NCI-H2196 treated with DMSO at 0.1 percent for 48 hours (cell line): ENCODE results near the gene RNF224.

Source experiments
- DNase-seq: peaks from one replicate; lab custom pipeline; 2025; ENCODE audit not compliant: unreplicated experiment; lab: John Stamatoyannopoulos, UW

Gene RNF224

DNA sequence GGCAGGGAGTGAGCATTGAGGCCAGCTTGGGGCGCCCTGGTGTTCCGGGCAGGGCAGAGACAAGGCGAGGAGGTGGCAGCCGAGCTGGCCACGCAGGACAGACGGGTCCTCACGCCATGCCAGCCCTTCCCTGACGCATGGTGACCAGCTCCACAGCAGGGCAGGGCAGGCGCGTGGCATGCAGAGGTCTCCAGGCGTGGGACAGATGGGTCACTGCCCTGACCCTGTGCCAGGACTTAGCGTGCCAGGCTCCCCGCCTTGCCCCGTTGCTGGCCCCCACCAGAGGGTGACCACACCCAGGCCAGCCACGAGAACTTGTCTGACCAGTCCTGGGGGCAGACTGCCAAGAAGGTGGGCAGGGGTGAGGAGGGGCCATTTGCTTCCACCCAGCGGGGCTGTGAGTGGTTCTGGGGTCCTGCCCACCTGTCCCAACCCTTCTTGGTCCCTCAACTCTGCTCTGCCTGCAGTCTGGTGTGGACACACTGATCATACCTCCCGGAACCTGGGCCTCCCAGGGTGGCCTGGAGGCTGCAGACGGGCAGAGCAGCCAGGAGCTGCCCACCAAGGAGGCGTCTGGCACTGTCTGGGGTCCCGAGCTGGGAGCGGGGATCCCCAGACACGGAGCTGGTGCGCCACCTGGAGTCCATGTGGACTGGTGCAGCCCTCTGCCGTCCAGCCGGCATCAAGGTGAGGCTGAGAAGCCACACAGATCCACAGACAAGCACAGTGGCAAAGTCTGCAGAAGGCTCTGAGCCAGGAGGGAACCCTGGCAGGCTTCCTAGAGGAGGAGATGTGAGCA, at the start of gene RNF224:
TSS of gene RNF224 (plus strand) at position 449 of the 799 bp plus-strand sequence. CDS start 834 bp downstream, outside the sequence.
- peak; percentile 59 for DNase-seq

DNA sequence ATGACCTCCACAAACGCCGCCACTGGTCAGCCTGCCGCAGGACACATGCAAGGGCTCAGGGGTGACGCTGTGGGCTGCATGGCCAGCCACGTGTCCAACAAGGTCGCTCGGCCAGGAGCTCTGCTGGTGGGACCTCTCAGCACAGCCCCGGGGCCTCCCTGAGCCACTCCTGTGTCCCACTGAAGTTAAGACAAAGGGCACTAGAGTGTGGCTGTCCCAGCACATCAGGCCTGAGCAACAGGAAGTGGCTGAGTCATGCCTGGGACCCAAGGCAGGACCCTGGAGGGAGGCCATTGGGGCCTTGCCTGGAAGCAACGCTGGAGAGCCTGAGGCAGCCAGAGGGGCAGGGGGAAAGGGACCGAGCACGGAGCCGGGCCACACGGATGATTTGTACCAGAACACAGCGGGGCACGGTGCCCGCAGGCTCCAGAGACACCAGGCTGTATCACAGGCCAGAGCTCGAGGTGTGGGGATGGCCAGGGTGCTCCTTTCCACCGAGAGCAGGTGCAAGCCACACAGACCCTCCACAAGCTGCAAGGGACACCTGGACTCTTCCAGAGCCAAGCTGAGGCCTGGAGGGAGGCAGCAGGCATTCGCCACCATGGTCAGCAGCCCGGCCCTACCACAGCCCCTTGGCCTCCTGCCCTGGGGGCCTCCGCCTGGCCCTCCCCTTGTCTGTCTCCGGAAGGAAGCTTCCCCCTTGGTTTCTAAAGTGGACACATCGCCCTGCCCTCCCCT, 48.9 kb upstream of the RNF224 start:
- no peak for DNase-seq

DNA sequence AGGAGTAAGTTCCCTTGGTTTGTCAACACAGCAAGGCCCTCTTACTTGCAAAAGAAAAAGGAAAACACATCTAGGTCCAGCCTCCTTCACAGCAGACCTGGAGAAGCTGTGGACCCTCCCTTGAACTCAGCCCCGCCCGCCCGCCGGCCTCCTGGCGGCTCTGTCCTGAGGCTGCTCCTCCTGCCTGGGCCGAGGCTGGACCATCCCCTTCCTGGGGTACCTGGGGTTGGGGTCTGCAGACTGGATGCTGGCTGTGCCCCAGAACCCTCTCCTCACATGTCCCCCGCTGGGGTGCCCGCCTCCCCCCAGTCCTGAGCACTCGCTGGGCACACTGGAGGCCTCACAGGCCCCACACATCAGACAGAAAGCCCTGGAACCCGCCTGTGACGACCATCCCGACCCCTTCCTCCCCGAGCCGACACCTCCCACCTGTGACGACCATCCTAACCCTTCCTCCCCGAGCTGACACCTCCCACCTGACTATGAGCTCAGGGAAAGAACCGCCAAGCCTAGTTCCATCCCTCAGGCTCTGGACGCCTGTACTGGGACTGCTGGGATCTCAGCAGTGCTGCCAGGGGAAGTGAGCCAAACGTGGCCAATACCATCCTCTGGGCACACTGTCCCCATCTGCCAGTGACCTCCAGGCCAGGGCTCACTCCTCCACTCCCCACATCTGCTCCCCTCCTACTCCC, 48.2 kb upstream of the RNF224 start:
- DNase-seq: no peak

DNA sequence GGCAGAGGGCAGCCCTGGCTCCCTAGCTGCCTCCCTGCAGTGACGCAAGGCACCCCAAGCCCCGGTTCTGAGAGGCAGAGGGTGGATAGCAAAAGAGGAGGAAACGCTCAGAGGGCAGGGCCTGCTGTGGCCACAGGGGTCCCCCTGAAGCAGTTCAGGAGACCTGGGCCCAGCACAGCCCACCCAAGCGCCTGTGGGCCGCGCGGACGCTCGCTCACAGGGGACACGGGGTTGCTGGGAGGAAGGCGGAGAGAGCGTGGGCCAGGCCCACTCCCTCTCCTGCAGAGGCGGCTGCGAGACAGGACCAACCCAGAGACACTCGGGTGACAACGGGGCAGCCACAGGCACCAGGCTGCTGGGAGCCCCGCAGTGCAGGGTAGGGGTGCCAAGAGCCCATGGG, 47.5 kb upstream of the RNF224 start:
- no peak for DNase-seq

DNA sequence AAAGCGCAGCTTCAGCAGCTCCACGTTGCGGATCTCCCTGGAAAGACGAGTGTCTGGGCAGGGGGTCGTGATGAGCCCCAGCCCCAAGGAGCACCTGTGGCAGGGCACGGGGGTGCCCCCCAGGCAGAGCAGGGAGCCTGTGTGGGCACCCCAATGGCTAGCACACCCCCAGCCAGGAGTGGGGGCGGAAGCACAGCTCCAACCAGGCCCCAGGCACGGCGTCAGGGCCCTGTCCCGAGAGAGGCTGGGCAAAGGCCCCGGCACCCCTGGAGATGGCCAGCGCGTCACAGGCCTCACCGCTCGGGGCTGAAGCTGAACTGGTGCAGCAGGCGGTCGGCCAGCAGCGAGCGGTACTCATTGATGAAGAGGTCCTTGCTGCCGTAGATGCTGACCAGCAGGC, 46.8 kb upstream of the RNF224 start:
- DNase-seq: no peak

DNA sequence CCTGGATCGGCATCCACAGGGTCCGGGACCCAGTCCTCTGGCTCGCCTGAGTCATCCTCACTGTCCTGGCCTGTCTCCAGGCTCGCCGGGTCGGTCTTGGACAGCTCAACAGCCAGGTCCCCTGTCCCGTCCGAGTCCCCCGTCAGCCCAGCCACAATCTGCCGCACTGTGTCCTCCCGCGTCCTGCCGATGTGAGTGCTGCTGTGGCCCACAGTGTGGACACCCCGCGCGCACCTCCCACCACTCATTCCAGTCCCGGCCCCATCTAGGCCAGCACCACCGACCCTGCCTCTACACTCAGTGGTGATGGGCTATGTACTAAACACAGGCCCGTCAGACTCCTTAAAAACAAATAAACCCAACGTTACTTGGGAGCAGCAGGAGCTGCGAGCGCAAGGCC, 45.6 kb upstream of the RNF224 start:
- no peak for DNase-seq

DNA sequence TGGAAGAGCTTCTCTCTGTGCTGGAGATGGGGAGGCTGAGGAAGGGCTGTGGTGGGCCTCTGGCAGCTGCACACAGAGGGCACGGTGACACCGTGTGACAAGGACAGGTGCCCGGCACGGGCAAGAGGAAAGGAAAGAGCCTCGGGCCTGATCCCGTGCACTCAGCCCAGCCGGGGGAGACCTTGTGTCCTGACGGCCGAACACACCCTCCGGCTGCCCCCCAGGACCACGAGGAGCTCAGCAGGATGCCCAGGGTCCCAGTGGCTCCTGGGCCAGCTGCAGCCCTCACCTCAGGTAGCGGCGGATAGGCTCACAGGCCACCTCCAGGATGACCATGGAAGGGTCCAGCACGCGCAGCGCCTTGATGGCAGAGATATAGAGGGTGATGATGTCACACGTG, 44.5 kb upstream of the RNF224 start:
- no peak for DNase-seq

DNA sequence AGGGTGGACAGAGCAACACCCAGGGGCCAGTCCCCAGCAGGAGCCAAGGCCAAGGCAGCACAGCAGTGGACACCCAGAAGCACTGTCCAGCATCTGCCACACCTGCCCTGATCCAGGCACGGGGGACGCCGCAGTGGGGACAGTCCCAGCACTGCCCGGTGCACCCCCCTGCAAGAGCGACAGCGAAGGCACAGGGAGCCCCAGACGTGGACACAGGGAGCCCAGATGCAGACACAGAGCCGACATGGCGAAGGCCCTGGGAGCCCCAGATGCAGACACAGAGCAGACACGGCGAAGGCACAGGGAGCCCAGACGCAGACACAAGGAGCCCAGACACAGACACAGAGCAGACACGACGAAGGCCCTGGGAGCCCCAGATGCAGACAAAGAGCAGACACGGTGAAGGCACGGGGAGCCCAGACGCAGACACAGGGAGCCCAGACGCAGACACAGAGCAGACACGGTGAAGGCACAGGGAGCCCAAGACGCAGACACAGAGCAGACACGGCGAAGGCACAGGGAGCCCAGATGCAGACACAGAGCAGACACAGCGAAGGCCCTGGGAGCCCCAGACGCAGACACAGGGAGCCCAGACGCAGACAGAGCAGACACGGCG, 43.2 kb upstream of the RNF224 start:
- no peak for DNase-seq

DNA sequence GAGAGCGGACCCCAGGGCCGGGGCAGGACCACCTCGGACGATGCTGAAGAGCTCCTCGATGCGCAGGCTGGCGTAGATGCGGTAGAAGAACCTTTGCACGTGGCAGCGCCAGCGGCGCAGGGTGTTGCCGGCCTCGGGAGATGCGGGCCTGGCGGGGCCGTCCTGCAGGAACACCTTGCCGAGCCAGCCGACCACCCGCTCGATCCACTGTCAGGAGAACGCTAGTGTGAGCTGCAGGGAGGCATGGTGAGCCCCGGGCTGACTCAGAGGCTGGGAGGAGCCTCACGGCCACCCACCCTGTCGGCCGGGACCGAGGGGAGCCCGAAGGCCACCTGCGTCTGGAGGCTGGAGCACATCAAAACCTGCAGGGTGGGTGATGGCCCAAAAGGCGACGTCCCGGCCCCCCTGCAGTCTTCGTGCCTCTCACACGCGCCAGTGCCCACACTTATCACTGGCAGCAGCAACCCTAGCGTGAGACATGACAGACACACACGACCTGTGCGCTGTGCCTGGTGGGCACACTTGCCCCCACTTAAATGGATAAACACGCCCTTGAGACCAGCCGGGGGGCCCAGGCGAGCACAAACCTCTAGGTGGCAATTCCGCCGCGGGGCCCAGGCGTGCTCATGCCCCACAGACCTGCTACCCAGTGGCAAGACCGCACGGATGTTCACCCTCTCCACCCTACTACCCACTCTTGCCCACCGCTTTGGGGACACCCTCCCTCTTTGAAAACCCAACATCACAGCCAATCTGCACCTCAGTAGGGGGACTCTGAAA, 42.2 kb upstream of the RNF224 start:
- no peak for DNase-seq

DNA sequence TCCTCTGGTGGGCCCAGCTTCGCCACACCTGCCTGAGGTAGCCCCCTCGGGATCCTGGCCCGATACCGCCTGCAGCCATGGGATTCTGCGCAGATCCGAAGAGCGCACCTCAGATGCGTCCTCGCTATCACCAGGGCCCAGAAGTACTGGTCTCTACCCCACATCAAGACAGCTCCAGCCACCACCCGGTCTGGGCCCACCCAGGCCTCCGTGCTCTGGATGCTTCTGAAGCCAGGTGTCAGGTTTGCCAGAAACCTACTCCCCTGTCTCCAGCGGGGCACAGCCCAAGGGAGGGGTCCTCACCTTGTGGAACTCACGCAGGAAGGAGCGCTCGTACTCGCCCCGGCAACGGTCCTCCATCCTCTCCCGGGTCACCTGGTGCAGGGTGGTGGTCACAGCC, 41.4 kb upstream of the RNF224 start:
- no peak for DNase-seq

DNA sequence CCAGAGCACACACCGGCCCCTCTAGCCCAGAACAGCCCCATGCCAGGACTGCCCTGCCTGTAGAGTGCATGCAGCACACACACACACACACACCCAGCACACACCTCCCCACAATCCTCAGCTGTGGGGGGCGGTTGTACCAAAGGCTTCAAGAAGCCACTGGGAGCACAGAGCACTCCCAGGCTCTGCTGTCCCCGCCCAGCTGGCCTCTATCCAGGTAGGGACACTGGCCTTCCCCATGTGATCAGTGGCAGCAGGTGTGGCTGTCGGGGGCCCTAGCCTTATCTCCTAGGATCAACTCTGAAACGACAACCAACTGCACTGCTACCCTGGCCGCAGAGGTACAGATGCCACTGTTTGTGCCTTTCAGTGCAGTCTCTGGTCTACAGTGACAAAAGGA, 40.9 kb upstream of the RNF224 start:
- no peak for DNase-seq

DNA sequence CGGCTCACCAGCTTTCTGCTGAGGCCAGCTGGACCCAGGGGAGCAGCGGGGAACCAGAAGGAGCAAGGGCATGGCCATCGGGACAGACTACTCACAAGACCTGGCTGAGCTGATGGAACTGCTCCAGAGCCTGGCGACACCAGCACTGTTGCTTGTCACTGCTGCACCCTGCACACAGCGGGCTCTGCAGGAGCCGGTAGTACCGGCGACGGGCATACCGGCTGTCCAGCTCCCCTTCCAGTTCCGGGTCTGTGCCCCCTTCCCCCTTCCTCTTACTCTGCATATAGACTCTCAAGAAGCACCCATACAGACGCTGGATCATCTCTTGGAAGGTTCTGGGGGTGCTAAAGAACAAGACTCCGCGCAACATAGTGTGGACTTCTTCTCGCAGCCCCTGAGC, 39.9 kb upstream of the RNF224 start:
- DNase-seq: no peak

DNA sequence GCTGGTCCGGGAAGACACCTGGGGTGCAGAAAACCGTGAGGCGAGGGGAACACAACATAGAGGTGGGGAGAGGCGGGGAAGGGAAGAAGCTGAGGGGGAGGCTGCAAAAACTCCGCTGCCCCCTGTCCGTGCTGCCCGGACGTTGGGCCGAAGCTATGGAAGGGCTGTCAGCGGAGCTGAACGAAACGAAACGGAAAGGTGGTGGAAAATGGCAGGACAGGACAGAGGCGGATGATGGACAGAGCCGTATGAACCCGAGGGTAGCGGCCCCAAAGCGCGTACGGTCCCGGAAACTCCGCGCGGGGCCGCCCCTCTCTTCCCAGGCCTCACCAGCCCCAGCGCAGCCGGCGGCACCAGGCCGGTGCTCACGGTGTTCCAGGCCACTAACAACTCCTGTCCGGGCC, 39.2 kb upstream of the RNF224 start:
- no peak for DNase-seq

DNA sequence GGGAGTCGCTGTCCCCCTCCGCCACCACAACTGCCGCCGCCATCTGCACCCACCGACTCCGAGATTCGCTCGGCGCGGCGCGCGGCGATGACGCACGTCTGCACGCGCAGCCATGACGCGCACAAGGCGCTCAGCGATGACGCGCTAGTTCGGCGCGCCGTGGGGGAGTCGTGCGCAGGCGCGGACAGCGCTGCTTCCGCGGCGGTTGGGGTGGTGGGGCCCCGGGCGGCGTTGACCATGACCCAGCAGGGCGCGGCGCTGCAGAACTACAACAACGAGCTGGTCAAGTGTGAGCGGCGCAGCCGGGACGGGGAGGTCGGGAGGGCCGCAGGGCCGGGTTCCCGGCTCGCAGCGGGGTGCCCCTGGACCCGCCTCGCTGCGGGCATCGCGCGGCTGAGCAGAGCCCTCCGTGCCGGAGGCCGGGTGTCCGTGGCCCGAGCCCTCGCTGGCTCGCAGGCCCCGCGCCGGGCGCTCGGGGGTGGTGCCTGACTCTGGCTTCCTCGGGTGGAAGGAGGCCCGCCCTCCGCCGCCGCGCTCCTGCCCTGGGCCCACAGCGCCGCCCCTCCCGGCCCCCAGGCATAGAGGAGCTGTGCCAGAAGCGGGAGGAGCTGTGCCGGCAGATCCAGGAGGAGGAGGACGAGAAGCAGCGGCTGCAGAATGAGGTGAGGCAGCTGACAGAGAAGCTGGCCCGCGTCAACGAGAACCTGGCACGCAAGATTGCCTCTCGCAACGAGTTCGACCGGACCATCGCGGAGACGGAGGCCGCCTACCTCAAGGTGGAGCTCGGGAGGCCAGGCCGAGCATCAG, 38.6 kb upstream of the RNF224 start, which contains the start of the genes ANAPC2 and SSNA1:
TSS of gene ANAPC2 (minus strand) at position 71 of the 807 bp plus-strand sequence. CDS start at position 43, 28 bp downstream.
TSS of gene SSNA1 (plus strand) at position 187 of the 807 bp plus-strand sequence. CDS start at position 238, 51 bp downstream.
- DNase-seq: peak; percentile 74

DNA sequence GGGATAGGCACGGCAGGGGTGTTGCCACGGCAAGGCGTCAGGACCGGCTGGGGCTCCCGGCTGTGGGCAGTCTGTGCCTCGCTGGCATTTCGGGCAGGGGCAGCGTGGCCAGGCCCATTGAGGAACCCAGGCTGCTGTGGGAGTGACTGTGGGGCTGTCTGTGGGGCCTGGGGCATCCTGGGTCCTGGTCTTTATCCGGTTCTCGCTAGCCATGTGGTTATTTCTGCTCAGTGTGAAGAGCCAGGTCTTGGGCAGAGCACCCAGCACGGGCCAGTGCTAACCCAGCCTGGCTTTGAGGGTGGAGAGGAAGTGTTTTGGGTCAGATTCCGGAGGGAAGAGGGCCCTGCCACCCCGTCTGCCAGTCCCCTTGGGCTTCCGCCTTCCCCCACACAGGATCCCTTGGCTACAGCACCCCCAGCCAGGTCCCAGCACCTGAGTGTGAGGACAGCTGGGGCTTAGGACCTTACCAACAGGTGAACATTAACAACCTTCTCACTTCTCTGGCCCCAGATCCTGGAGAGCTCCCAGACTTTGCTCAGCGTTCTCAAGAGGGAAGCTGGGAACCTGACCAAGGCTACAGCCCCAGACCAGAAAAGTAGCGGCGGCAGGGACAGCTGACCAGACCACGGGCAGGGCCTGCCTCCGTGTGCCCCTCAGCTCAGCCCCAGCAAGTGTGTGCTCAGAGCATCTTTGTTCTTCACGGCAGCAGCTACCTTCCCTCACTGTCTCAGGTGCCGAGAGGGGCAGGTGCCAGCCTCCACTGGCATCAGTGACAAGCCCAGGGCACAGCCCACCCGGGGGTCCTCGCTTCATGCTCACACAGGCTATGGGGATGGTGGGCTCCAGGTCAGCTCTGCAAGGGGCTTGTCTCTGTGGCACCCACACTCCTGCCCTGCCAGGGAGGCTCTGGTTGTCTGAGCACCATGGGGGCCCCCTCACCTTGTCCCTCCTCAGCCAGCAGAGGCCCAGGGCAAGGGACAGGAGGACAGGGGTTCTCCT, 37.7 kb upstream of the RNF224 start:
- DNase-seq: no peak

DNA sequence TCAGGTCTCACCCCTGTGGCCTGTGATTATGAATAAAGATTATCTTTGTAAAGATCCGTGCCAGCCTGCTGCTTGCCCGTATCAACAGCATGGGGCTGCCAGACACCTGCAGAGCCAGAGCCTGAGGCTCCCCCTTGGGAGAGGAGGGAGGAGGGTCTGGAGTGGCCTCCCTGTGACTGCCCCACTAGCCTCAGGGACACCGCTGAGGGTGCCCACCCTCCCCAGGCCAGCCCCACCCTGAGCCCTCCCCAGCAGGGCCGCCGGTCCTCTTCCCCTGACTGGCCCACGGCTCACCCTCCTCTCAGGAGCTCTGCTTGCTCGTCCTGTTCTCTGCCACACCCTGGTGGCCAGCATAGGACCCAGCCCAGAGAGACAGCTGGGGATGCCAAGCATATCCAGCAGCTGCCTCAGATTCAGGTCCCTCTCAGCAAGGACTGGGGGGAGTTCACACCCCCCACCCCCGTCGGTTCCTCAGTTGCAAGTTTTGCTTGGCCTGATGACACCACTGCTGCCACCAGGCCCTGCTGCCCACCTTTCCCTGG, 36.9 kb upstream of the RNF224 start:
- no peak for DNase-seq

DNA sequence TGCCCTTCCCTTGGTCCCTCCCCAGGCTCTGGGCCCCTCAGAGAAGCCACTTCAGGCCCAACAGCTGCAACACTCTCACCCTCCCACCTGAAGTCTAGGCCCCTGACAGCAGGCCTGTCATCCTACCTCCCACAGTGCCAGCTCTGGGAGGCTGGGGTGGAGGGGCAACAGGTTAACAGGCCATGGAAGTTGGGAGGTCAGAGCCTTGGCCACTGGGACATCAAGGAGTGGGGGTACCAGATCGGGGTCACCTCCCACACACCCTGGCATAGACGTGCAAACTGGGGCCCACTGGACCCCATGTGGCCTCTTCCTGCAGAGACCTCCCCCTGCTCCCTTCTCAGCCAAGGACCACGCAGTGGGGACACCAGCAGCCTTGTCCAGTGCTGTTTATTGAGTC, 36.1 kb upstream of the RNF224 start:
- DNase-seq: no peak
